KG1 (cell line): ENCODE measurements around the gene STAC2.
"Not testable (repeated sequence)": the region's sequence is repeated elsewhere in the genome, so short reads cannot be mapped to it uniquely, and the experiment has no call there.

ENCODE experiments used
- DNase-seq: peaks from one replicate; lab custom pipeline; 2025; lab: John Stamatoyannopoulos, UW

STAC2 gene

GRCh38 chr17:39186481-39187002, 39.2 kb downstream of the STAC2 start:
- DNase-seq, result no peak

GRCh38 chr17:39183720-39184119, 42.0 kb downstream of the STAC2 start:
- no peak for DNase-seq

- no peak for DNase-seq
Observed at GRCh38 chr17:39183045-39183444, 42.7 kb downstream of the STAC2 start.

DNA sequence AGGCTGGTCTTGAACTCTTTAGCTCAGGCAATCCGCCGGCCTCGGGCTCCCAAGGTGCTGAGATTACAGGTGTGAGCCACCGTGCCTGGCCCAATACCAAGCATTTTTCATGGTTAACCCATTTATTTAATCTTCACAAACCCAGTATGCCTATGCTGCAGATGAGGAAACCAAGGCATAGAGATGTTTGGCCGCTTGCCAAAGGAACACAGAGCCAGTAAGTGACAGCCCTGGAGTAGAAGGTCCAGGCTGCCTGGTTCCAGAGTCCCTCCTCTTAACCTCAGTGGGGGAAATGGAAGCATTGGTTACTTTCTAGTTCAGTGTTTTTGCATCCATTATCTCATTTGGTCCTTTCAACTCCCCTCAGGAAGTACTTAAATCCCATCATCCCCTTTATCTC, 44.4 kb downstream of the STAC2 start:
- DNase-seq, result no peak

- no peak for DNase-seq
Observed at GRCh38 chr17:39178536-39178935, 47.2 kb downstream of the STAC2 start.

DNA sequence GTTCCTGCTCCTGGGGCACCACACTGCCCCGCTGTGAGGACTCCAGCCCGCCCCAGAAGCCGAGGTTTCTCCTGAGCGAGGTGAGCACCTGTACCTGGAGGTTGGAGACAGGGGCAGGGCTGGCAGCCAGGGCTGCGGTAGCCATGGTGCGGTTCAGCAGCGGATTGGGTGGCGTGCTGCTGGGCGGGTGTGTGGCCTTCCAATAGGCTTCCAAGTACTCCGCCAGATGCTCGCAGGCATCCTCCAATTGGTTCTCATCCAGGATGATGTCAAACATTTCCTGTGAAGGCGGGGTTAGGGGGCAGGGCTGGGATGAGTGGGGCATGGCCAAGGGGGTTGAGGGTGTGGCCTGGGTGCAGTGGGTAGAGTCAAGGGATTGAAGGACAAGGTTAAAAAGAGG, 48.5 kb downstream of the STAC2 start:
- no peak for DNase-seq

DNA sequence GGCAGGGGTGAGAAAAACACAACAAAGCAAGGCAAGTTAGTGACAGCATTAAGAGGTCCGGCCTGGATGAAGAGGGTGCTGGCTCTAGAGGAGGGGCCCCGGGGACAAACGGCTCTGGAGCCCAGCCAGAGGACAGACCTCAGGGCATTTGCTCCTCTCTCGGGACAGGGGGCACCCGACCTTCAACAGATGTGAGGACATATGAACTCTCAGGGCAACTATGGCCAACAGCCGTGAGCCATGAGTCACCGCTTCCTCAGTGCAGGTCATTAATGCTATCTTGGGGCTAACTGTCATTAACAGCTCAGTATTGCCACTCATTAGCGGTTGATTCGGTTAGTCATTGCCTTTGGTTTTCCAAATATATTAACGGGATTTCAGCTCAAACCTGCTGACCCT, 50.1 kb downstream of the STAC2 start:
- no peak for DNase-seq

DNA sequence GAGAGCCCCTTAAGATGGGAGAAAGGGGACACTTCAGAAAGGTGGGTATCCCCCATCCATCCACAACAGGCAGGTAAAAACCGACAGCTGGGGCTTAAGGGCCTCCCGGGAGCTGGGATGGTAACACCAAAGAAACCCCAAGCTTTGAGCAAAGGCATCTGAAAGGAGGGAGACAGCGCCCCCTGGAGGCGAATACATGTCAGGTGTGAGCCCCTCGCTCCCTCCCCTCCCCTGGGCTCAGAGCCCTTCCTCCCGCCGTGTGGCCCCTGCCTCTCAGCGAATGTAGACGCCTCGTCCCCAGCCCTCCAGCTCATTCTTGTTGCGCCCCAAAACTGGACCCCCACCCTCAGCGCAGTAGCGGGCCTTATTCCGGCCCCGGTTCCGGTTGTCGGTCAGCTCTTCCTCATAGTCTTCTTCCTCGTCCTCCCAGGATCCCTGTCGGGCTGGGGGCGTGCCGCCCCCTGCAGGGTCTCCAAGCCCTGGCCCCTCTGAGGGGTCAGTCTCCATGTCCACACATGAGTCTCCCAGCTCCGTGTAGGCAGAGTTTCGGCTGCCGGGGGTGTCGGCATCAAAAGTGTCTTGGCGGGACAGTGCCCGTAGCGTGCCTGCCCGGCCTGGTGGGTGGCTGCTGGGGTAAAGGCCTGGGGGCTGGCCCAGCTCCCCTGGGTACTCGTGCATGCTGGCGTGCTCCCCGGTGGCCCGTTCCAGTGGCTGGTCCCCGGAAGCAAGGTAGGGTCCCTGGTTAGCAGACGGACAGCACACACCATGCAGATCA, 50.6 kb downstream of the STAC2 start:
- DNase-seq, result peak; percentile 36

GRCh38 chr17:39173526-39174274, 52.0 kb downstream of the STAC2 start:
- DNase-seq, result no peak

DNA sequence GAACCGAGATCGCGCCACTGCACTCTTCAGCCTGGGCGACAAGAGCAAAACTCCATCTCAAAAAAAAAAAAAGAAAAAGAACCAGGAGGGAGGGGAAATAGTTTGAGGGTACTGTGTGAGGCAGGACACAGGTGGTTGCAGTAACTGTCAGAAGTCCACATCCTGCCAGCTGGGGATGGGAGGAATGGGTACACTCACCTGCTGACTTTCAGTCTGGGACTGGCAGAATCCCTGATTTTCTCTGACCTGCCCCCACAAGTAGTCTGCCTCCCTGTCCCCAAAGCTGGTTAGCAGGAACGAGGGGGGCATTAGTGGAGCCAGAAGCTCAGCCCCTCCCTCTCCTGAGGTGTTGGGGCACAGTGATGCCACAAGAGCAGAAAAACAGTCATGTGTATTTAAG, 52.7 kb downstream of the STAC2 start:
- DNase-seq, result no peak

- DNase-seq, result no peak
Observed at GRCh38 chr17:39171933-39172332, 53.8 kb downstream of the STAC2 start.

GRCh38 chr17:39170558-39170957, 55.2 kb downstream of the STAC2 start:
- DNase-seq, result no peak

DNA sequence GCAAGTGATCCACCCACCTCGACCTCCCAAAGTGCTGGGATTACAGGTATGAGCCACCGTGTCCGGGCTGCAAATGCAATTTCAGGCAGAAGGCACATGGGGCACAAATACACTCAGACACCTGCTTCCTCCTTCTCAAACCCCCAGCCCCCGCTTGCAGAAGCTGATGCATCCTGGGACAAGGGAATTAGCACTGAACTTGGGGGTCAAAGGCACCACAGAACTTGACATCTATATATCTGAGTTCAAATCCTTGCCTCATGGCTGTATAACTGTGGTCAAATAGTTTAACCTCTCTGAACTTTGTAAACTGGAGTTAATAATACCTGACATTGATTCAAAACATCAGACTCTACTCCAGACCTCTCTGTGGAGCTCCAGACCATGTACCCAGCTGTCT, 55.6 kb downstream of the STAC2 start:
- no peak for DNase-seq

DNA sequence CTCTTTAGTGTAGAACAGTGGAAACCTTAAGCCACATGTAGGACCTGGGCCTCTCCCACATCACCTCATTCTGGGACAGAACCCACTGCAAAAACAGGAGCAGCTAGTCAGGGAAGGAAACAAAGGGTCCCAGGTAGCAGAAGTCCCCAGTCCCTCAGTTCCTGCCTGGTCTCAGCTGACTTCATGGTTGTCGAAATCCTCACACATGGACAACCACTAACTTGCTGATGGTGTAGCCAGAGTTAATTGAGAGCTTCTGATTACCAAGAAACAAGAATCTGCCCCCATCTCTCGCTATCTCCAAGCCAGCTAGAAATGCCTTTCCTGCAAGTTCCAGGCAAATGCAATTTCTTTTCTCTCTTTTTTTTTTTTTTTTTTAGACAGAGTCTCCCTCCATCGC, 56.2 kb downstream of the STAC2 start:
- DNase-seq, result no peak

- no peak for DNase-seq
Observed at GRCh38 chr17:39169101-39169500, 56.6 kb downstream of the STAC2 start.

DNA sequence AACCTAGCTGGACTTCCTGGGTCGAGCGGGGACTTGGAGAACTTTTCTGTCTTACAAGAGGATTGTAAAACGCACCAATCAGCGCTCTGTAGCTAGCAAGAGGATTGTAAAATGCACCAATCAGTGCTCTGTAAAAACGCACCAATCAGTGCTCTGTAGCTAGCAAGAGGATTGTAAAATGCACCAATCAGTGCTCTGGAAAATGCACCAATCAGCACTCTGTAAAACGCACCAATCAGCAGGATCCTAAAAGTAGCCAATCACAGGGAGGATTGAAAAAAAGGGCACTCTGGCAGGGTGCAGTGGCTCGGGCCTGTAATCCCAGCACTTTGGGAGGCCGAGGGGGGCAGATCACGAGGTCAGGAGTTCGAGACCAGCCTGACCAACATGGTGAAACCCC, 57.2 kb downstream of the STAC2 start:
- not testable (repeated sequence) for DNase-seq

DNA sequence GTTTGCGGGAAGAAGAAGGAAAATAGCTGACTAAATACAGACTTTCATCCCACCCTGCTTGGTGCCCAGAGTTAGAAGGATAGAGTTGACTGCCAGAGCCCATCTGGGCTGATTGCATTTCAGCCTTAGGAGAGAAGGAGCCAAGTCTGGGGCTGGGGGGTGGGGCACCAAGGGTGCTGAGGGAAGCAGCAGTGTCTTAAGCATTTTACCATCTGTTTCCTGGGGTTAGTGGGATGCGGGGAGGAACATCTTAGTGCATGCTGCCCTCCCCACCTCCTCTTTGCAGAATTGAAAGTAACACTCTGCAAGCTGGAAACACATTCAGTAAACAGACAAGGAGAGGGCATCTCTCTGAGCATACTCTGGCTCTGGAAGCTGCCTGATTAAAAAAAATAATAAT, 58.3 kb downstream of the STAC2 start:
- peak; percentile 36 for DNase-seq

DNA sequence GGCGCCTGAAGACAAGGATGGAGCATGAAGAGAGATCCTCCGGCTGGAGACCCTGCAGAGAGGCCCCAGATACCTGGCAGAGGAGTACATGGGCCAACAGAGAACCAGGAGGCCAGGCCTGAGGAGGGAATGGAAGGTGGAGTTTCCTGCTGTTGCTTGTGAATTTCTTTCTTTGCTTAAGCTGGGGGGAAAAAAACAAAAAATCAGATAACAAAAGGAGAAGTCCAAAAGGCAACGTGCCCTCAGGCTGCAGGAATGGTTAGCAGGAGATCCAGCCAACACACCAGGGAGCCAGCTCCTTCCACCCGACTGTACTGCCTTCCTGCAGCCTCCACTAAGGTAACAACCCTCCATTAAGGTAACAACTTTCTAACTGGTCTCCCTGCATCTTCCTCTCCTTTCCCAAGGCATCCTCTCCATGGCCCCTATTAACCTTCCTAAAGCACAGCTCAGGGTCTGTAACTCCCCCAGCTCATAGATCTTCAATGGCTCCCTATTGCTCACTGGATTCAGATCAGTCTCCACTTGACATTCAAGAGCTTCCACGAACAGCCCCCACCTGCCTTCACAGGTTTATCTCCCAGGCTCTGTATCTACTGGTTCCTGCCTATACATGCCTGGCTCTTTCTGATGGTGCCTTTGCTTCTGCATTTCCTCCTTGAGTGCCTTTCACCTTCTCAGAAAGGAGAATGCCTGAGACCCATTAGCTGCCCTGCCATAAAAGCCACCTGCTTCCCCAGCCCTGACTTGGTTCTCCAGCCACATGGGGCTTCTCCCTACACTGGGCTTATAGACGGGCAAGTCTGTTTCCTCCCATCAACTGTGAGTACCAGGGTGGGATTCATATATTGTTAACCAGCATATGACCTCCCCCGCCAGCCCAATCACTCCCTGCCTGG, 59.1 kb downstream of the STAC2 start:
- DNase-seq, result peak; percentile 30

DNA sequence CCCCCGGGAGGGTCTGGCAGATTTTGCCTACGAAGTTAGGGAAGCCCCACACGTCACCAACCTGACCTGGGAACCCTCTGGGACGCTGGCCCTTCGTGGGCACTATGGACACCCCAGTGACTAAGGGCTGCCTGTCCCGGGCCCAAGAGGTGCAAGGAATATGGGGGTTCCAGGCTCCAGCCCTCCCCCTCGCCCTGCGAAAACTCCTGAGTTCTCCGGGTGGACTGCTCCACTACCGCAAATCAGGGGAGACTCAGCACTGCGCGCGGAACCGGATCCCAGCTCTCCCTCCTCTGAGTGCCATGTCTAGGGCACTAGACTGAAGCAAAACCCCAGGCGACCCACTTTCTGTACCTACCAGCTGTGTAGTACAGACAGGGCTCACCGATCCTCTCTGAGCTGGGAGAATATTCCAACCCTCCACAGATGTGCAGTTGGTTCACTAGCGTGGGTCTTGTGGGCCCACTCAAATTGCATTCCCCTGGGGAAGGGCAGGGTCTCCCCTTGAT, 59.9 kb downstream of the STAC2 start, which contains the start of gene ARL5C:
TSS of gene ARL5C (minus strand) at position 321 of the 509 bp plus-strand sequence. CDS start 401 bp downstream, outside the sequence.
- DNase-seq, result no peak

DNA sequence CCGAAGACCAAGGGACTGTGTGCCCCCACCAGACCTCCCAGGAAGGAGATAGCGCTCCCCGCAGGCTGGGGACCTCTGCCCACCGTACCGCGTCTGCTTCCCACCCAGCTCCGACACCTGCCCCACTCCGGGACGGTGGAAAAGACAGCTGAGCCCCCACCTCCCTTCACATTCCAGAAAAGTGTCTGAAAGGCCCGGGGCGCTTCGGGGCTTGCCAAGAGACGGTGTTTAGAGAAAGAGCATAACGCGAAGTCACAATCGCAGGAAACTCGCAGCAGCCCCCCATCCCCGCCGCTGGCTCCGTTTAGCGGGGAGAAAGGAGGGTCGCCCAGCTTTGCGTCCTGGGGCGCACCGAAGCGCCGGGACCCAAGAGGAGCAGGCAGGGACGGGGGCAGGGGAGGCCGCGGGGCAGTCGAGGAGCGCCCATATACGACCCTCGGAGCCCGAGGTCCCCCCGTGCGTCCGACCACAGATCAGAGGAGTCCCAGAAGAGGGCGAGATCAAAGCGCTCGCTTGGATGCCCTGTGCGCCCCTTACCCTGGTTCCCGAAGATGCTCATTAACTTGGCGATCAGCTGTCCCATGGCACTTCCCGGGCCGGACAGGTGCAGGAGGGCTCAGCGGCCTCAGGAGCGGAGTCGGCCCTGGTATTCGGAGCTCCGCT, 60.4 kb downstream of the STAC2 start:
- no peak for DNase-seq

DNA sequence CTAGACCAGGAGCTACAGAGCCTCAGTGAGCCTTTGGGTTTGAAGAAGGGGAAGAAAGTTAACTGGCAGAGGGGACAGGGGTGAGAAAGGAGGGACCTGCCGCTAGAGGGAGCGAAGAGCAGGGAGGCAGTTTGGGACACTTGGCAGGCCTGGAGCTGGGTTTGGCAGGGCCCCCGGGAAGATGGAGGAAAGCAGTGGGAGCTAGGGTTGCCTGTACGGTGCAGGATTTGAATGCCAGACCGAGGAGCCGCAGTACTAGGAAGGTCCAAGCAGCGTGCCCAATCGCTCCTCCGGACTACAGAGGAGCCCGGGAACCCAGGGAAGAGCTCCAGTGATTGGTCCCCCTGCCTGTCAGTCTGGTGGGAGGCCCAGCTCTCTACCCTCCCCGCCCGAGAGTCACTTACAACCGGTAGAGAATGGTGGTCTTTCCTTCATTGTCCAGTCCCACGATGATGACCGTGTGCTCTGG, 61.0 kb downstream of the STAC2 start:
- peak; percentile 24 for DNase-seq
